Activated naive CD8-positive, alpha-beta T cell treated with anti-CD3 and anti-CD28 coated beads for 36 hours (primary cell): ENCODE results near the gene PHYKPL. TPM values are rescaled to one million over a fixed set of nuclear protein-coding genes. Genes with fewer than 3 reads are reported as not detected.
"Not testable (repeated sequence)": the region's sequence is repeated elsewhere in the genome, so short reads cannot be mapped to it uniquely, and the experiment has no call there.

Experiments
- DNase-seq: peaks from one replicate; pipeline ENCODE4 v3.0.0; 2021
- H3K27ac Mint-ChIP-seq: one replicate; pipeline ENCODE4 v1.8.0; 2022; ENCODE audit warnings: mild to moderate bottlenecking, moderate library complexity, mixed read lengths
- H3K27me3 Mint-ChIP-seq: one replicate; pipeline ENCODE4 v1.8.0; 2022; ENCODE audit warnings: mild to moderate bottlenecking, mixed read lengths
- H3K36me3 Mint-ChIP-seq: one replicate; pipeline ENCODE4 v1.8.0; 2021; ENCODE audit warnings: mild to moderate bottlenecking, mixed read lengths
- H3K4me1 Mint-ChIP-seq: one replicate; pipeline ENCODE4 v1.8.0; 2021; ENCODE audit warnings: mixed read lengths
- H3K4me3 Mint-ChIP-seq: one replicate; pipeline ENCODE4 v1.8.0; 2022; ENCODE audit warnings: mild to moderate bottlenecking, moderate library complexity, mixed read lengths
- H3K9me3 Mint-ChIP-seq: one replicate; pipeline ENCODE4 v1.8.0; 2022; ENCODE audit warnings: mixed read lengths
- total RNA-seq, 2 experiments: library from RNA; stranded (reverse); gene quantifications; one replicate each; pipeline ENCODE4 v1.2.3, GENCODE V29; 2021

The PHYKPL gene
- total RNA-seq, 2 experiments from 2014 or later, result 47.4 to 54.8 TPM

GRCh38 chr5:178238313-178238635, 5.7 kb upstream of the PHYKPL start:
- no peak for DNase-seq
- Mint-ChIP-seq H3K4me1 (peaks cover 55% of the 10 kb centered on the region), H3K9me3 (no peaks in the 10 kb centered on the region), H3K4me3 (peak overlapping the region; percentile 45), H3K36me3 (no peaks in the 10 kb centered on the region), H3K27me3 (no peaks in the 10 kb centered on the region), H3K27ac (peak overlapping the region; percentile 91)

GRCh38 chr5:178237431-178238312, 5.1 kb upstream of the PHYKPL start:
- H3K4me1 Mint-ChIP-seq, result peaks cover 55% of the 10 kb centered on the region
- no peak overlapping the region for H3K4me3 Mint-ChIP-seq
- no peaks in the 10 kb centered on the region for H3K9me3 Mint-ChIP-seq
- DNase-seq, result no peak
- H3K27me3 Mint-ChIP-seq, result no peaks in the 10 kb centered on the region
- H3K36me3 Mint-ChIP-seq, result no peaks in the 10 kb centered on the region
- H3K27ac Mint-ChIP-seq, result peak overlapping the region; percentile 91

- Mint-ChIP-seq H3K36me3 (peaks cover 3% of the 10 kb centered on the region), H3K27ac (peak overlapping the region; percentile 8), H3K4me3 (no peak overlapping the region), H3K9me3 (no peaks in the 10 kb centered on the region), H3K4me1 (peaks cover 55% of the 10 kb centered on the region), H3K27me3 (no peaks in the 10 kb centered on the region)
- DNase-seq, result no peak
These were observed 4.1 kb upstream of the PHYKPL start for GRCh38 chr5:178236679-178237078.

- H3K9me3 Mint-ChIP-seq, result no peaks in the 10 kb centered on the region
- H3K36me3 Mint-ChIP-seq, result peaks cover 9% of the 10 kb centered on the region
- peaks cover 56% of the 10 kb centered on the region for H3K4me1 Mint-ChIP-seq
- peak overlapping the region; percentile 8 for H3K27ac Mint-ChIP-seq
- H3K27me3 Mint-ChIP-seq, result no peaks in the 10 kb centered on the region
- no peak overlapping the region for H3K4me3 Mint-ChIP-seq
- no peak for DNase-seq
These were observed 3.5 kb upstream of the PHYKPL start for GRCh38 chr5:178236126-178236525.

GRCh38 chr5:178235588-178235974, 3.0 kb upstream of the PHYKPL start:
- Mint-ChIP-seq H3K27ac (no peak overlapping the region), H3K4me3 (no peak overlapping the region), H3K27me3 (no peaks in the 10 kb centered on the region), H3K36me3 (peaks cover 14% of the 10 kb centered on the region), H3K4me1 (peaks cover 56% of the 10 kb centered on the region), H3K9me3 (no peaks in the 10 kb centered on the region)
- no peak for DNase-seq

GRCh38 chr5:178234750-178235587, 2.4 kb upstream of the PHYKPL start:
- no peak overlapping the region for H3K27ac Mint-ChIP-seq
- DNase-seq, result peak; percentile 78
- H3K27me3 Mint-ChIP-seq, result no peaks in the 10 kb centered on the region
- no peak overlapping the region for H3K4me3 Mint-ChIP-seq
- no peaks in the 10 kb centered on the region for H3K9me3 Mint-ChIP-seq
- H3K36me3 Mint-ChIP-seq, result peaks cover 19% of the 10 kb centered on the region
- peaks cover 58% of the 10 kb centered on the region for H3K4me1 Mint-ChIP-seq

GRCh38 chr5:178234121-178234749, 1.6 kb upstream of the PHYKPL start:
- H3K27me3 Mint-ChIP-seq, result no peaks in the 10 kb centered on the region
- no peak overlapping the region for H3K4me3 Mint-ChIP-seq
- H3K9me3 Mint-ChIP-seq, result no peaks in the 10 kb centered on the region
- H3K36me3 Mint-ChIP-seq, result peaks cover 25% of the 10 kb centered on the region
- H3K27ac Mint-ChIP-seq, result no peak overlapping the region
- no peak for DNase-seq
- peaks cover 58% of the 10 kb centered on the region for H3K4me1 Mint-ChIP-seq

- Mint-ChIP-seq H3K4me3 (peak overlapping the region; percentile 66), H3K9me3 (no peaks in the 10 kb centered on the region), H3K4me1 (peaks cover 54% of the 10 kb centered on the region), H3K27me3 (no peaks in the 10 kb centered on the region), H3K36me3 (peaks cover 34% of the 10 kb centered on the region), H3K27ac (peak overlapping the region; percentile 75)
- no peak for DNase-seq
These were observed 373 bp upstream of the PHYKPL start for GRCh38 chr5:178232920-178233429.

GRCh38 chr5:178231539-178232123, 971 bp downstream of the PHYKPL start:
- Mint-ChIP-seq H3K36me3 (peaks cover 46% of the 10 kb centered on the region), H3K27ac (peak overlapping the region; percentile 81), H3K4me1 (peaks cover 47% of the 10 kb centered on the region), H3K4me3 (peak overlapping the region; percentile 92), H3K27me3 (no peaks in the 10 kb centered on the region), H3K9me3 (no peaks in the 10 kb centered on the region)
- no peak for DNase-seq

- Mint-ChIP-seq H3K4me1 (peaks cover 41% of the 10 kb centered on the region), H3K9me3 (no peaks in the 10 kb centered on the region), H3K4me3 (peak overlapping the region; percentile 92), H3K27me3 (no peaks in the 10 kb centered on the region), H3K27ac (peak overlapping the region; percentile 81), H3K36me3 (peaks cover 49% of the 10 kb centered on the region)
- no peak for DNase-seq
These were observed 1.6 kb downstream of the PHYKPL start for GRCh38 chr5:178230879-178231538.

GRCh38 chr5:178229861-178230260, 2.7 kb downstream of the PHYKPL start:
- H3K9me3 Mint-ChIP-seq, result no peaks in the 10 kb centered on the region
- no peak for DNase-seq
- no peaks in the 10 kb centered on the region for H3K27me3 Mint-ChIP-seq
- peak overlapping the region; percentile 63 for H3K4me3 Mint-ChIP-seq
- H3K36me3 Mint-ChIP-seq, result peaks cover 51% of the 10 kb centered on the region
- H3K27ac Mint-ChIP-seq, result peak overlapping the region; percentile 57
- H3K4me1 Mint-ChIP-seq, result peaks cover 33% of the 10 kb centered on the region

- peaks cover 30% of the 10 kb centered on the region for H3K4me1 Mint-ChIP-seq
- H3K36me3 Mint-ChIP-seq, result peaks cover 52% of the 10 kb centered on the region
These were observed 3.5 kb downstream of the PHYKPL start for GRCh38 chr5:178229111-178229510.

GRCh38 chr5:178228609-178229008, 4.0 kb downstream of the PHYKPL start:
- H3K4me1 Mint-ChIP-seq, result peaks cover 30% of the 10 kb centered on the region
- H3K36me3 Mint-ChIP-seq, result peaks cover 54% of the 10 kb centered on the region
- no peak overlapping the region for H3K4me3 Mint-ChIP-seq
- no peak overlapping the region for H3K27ac Mint-ChIP-seq
- DNase-seq, result no peak
- no peaks in the 10 kb centered on the region for H3K9me3 Mint-ChIP-seq
- H3K27me3 Mint-ChIP-seq, result no peaks in the 10 kb centered on the region

More at GRCh38 chr5:178229111-178229510, 3.5 kb downstream of the PHYKPL start:
- not testable (repeated sequence) for H3K4me3 Mint-ChIP-seq, DNase-seq, H3K27me3 Mint-ChIP-seq, H3K9me3 Mint-ChIP-seq
- H3K27ac Mint-ChIP-seq, result peak overlapping the region; percentile 26

- Mint-ChIP-seq H3K4me1 (peaks cover 30% of the 10 kb centered on the region), H3K4me3 (peak overlapping the region; percentile 2), H3K36me3 (peaks cover 59% of the 10 kb centered on the region), H3K9me3 (no peaks in the 10 kb centered on the region), H3K27ac (no peak overlapping the region), H3K27me3 (no peaks in the 10 kb centered on the region)
- DNase-seq, result no peak
These were observed 4.7 kb downstream of the PHYKPL start for GRCh38 chr5:178227929-178228328.
